ENCODE data around the gene DPYSL4. TPM values are rescaled to one million over a fixed set of nuclear protein-coding genes. Genes with fewer than 3 reads are reported as not detected.

DPYSL4 gene
- total and polyA plus RNA-seq, 12 donors: 0.42 to 7.6 (median 3.2) TPM

DNA sequence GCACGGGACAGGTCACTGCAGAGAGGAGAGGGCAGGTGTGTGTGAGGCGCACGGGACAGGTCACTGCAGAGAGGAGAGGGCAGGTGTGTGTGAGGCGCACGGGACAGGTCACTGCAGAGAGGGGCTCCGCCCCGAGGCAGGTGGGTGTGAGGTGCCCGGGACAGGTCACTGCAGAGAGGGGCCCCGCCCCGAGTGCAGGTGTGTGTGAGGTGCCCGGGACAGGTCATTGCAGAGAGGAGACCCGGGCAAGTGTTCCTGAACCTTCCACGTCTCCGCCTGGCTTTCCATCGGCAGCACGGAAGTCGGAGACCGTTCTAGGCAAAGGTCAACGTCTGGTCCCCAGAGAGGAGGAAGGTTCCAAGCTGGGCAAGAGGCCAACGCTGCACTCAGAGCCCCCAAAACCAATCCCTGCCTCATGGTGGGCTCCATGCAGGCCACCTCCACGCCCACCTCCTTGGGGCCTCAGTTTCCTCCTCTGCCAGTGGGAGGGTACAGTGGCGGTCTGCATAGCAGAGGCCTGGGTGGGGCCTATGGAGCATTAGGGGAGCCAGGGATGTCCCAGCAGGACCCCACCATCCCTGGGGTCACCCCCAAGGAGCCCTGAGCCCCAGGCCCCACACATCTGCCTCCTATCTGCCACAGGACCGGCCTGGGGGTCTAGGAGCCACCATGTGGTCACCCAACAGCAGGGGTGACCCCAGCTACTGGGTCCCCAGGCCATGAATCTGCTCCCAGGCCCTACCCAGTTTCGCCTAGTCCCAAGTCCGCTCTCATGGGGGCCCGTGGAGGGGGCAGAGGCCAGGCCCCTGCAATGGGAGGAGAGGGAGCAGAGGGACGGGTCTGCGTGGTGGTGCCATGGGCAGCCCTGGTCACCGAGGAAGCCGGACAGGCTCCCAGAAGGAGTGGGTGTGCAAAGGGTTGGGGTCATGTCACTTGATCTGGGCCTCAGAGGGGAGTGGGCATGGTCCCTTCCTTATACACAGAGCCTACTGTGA, 64.0 kb downstream of the DPYSL4 start:
- intact Hi-C loops (cut with DNase I): no loop called here
- Histone ChIP-seq H3K4me3 (no peak overlapping the region), H3K27ac (no peak overlapping the region), H3K9me3 (replicated peaks in 1 of 3) (no peaks in the 10 kb centered on the region), H3K27me3 (no peaks in the 10 kb centered on the region), H3K4me1 (replicated peaks in 1 of 2) (no peaks in the 10 kb centered on the region), H3K36me3 (replicated peaks in 1 of 2) (no peaks in the 10 kb centered on the region)
- no peak for DNase-seq
- TF ChIP-seq CTCF (IDR thresholded peaks at IDR 0.05): no peak
- TF ChIP-seq POLR2A (IDR thresholded peaks at IDR 0.05): no peak
- WGBS, 4 donors: 90 to 95% (median 93%) methylated on average over 5 to 27 of the region's 30 CpGs

GRCh38 chr10:132251928-132252327, 65.2 kb downstream of the DPYSL4 start:
- Histone ChIP-seq H3K27ac (no peak overlapping the region), H3K9me3 (replicated peaks in 1 of 3) (no peaks in the 10 kb centered on the region), H3K27me3 (no peaks in the 10 kb centered on the region), H3K4me3 (no peak overlapping the region), H3K4me1 (replicated peaks in 1 of 2) (no peaks in the 10 kb centered on the region), H3K36me3 (replicated peaks in 1 of 2) (no peaks in the 10 kb centered on the region)
- WGBS, 4 donors: 89 to 97% (median 94%) methylated on average over 6 of the region's 6 CpGs
- TF ChIP-seq POLR2A (IDR thresholded peaks at IDR 0.05): no peak
- no peak for TF ChIP-seq CTCF (IDR thresholded peaks at IDR 0.05)
- no peak for DNase-seq
- intact Hi-C loops (cut with DNase I): no loop called here

DNA sequence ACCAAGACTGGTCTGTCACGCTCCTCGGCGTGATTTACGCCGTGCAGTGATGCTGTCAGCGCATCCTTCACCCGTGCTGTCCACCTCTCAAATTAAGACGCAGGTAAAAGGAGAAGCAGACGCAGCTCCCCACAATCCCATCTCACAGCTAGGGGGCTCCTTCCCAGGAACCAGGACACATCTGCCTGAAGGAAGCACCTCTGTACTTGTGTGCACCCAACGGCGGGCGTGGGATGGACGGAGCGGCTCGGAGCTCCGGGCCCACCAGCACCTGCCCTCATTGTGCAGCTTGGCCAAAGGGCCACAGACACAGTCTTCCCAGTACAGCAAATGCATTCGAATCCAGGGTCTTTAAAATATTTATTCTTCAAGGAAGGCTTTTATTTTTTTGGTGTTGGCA, 65.7 kb downstream of the DPYSL4 start:
- H3K36me3 ChIP-seq (replicated peaks in 1 of 2): no peaks in the 10 kb centered on the region
- H3K4me1 ChIP-seq (replicated peaks in 1 of 2): no peaks in the 10 kb centered on the region
- no peak for DNase-seq
- H3K27ac ChIP-seq: no peak overlapping the region
- TF ChIP-seq CTCF (IDR thresholded peaks at IDR 0.05) (no peak), POLR2A (IDR thresholded peaks at IDR 0.05) (no peak)
- intact Hi-C loops (cut with DNase I): no loop called here
- 92 to 99% (median 94%) methylated on average over 14 to 17 of the region's 17 CpGs for WGBS, 4 donors
- H3K27me3 ChIP-seq: no peaks in the 10 kb centered on the region
- H3K4me3 ChIP-seq: no peak overlapping the region
- no peaks in the 10 kb centered on the region for H3K9me3 ChIP-seq (replicated peaks in 1 of 3)

DNA sequence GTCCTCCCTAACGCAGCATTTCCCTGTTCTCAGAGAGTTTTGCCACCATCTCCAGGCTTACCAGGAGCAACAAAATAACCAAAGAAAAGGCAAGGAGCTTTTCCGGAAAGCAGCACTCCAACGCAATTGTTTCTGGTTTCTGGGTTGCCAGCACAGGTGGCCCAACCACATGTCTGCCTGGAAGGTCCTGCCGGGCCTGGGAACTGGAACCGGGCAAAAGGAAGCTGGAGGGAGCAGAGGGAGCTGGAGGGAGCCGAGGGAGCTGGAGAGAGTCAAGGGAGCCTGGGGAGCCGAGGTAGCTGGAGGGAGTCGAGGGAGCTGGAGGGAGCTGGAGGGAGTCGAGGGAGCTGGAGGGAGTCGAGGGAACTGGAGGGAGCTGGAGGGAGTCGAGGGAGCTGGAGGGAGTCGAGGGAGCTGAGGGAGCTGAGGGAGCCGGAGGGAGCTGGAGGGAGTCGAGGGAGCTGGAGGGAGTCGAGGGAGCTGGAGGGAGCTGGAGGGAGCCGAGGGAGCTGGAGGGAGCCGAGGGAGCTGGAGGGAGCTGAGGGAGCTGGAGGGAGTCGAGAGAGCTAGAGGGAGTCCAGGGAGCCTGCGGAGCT, 66.4 kb downstream of the DPYSL4 start:
- intact Hi-C loops (cut with DNase I): no loop called here
- WGBS, 4 donors: 67 to 76% (median 72%) methylated on average over 17 to 19 of the region's 19 CpGs
- Histone ChIP-seq H3K27me3 (no peaks in the 10 kb centered on the region), H3K36me3 (replicated peaks in 1 of 2) (no peaks in the 10 kb centered on the region), H3K9me3 (replicated peaks in 1 of 3) (no peaks in the 10 kb centered on the region), H3K27ac (no peak overlapping the region), H3K4me1 (replicated peaks in 1 of 2) (no peaks in the 10 kb centered on the region), H3K4me3 (no peak overlapping the region)
- no peak for TF ChIP-seq CTCF (IDR thresholded peaks at IDR 0.05)
- no peak for TF ChIP-seq POLR2A (IDR thresholded peaks at IDR 0.05)
- no peak for DNase-seq

Data from adrenal gland (tissue), 12 donors.